Pancreas (tissue), 10 donors: ENCODE results near the gene DGCR2. TPM values are rescaled to one million over a fixed set of nuclear protein-coding genes. Genes with fewer than 3 reads are reported as not detected.
A peak's percentile ranks its signal among the peaks of the same experiment; 100 is the strongest.

Experiments used
- ATAC-seq, 4 donors: fragments of 200-7000 bp; cut with Tn5 transposase; one replicate each; pipeline versions ENCODE4 v1.8.0 to v1.9.1; 2020; ENCODE audit warnings: mild to moderate bottlenecking in 4 of 4, moderate library complexity in 4 of 4
- DNase-seq, 6 donors: peaks; one replicate each; pipeline ENCODE4 v3.0.0-alpha.2; 2020
- FAIRE-seq: peaks from 2 replicates; lab custom pipeline; 2012; peaks lifted over from hg19 to GRCh38; lab: Jason Lieb, UNC
- H3K27ac ChIP-seq, 4 donors: fragments of 200-600 bp; sonication (generic); 1 replicate in 3 of 4; 2 replicates in 1 of 4; pipeline versions ENCODE4 v1.5.0 to v1.8.0; 2020
- H3K27me3 ChIP-seq, 4 donors: fragments of 200-600 bp; one replicate each; pipeline ENCODE4 v1.8.0; 2021
- H3K36me3 ChIP-seq, 3 donors: fragments of 200-600 bp; sonication (generic) in 1 of 3; one replicate each; pipeline versions ENCODE4 v1.5.0 to v1.8.0; 2020 to 2021
- H3K4me1 ChIP-seq, 3 donors: fragments of 200-600 bp; one replicate each; pipeline ENCODE4 v1.8.0; 2021
- H3K4me3 ChIP-seq, 4 donors: fragments of 200-600 bp; sonication (generic) in 2 of 4; one replicate each; pipeline versions ENCODE4 v1.5.0 to v1.8.0; 2020 to 2021
- H3K9me3 ChIP-seq, 4 donors: fragments of 200-600 bp; one replicate each; pipeline ENCODE4 v1.8.0; 2021
- CTCF ChIP-seq, 4 donors: fragments of 200-600 bp; sonication (generic) in 3 of 4; IDR thresholded peaks; one replicate each; pipeline versions ENCODE4 v1.5.0 to v1.8.0; 2021; ENCODE audit warnings: antibody characterized with exemption in 4 of 4
- WGBS, 2 donors: extraction: QIAGEN DNeasy Blood & Tissue Kit; methylation state at CpG; one replicate each; pipeline ENCODE4 v1.1.7; 2013; 5-methylcytosine and 5-hydroxymethylcytosine counted together
- intact Hi-C, 3 donors: fragments of 100-400 bp; cut with DNase I; formaldehyde crosslinking; loops; one replicate each; pipeline versions ENCODE4 v1.11.1 to v1.14.2; 2022
- polyA plus RNA-seq, 2 donors: library from polyadenylated mRNA; stranded (reverse); fragments of 200-250 nt; gene quantifications; one replicate each; pipeline ENCODE4 v1.2.3, GENCODE V29; 2013
- total RNA-seq, 6 donors: library from RNA; stranded (reverse); fragmentation: NEBNext Ultra II Directional in 4 of 6; extraction: Animal tissue kit (Norgen Biotek cat#: 25700) in 4 of 6; gene quantifications; one replicate each; pipeline versions ENCODE4 v1.2.1 to v1.2.4, GENCODE V29; 2021 to 2023
- donor health status: healthy with polysubstance abuse.
- donor health status: DM: no; HTN: no; CAD: no; lungs with moderate emphysema.
- donor health status: DM: no; HTN: no; CAD: no.
- donor health status: control.
- donor health status: control.
- donor health status: Bipolar disorder and iron deficiency.
- donor health status: DM: yes; HTN: yes; CAD: no.
- donor health status: DM: no; HTN: no; CAD: no.
- donor health status: DM: no; HTN: no; CAD: no.
- donor health status: DM: yes; HTN: yes; CAD: no.

DGCR2 gene
- total and polyA plus RNA-seq, 8 donors, result 24.3 to 41.5 (median 30.1) TPM

GRCh38 chr22:19125011-19125410 is 2.8 kb upstream of the DGCR2 start:
- H3K4me1 ChIP-seq, result peaks cover 4 to 14% (median 10%) of the 10 kb centered on the region in 3 donors
- TF ChIP-seq CTCF (IDR thresholded peaks at IDR 0.05), result no peak
- no peak overlapping the region for H3K27ac ChIP-seq
- H3K27me3 ChIP-seq, result no peaks in the 10 kb centered on the region
- no peak overlapping the region for H3K4me3 ChIP-seq
- ATAC-seq (no peak), DNase-seq (no peak), FAIRE-seq (no peak)
- 92 to 97% methylated on average over 11 of the region's 11 CpGs for WGBS, 2 donors
- intact Hi-C loops, result no loop called here
- no peaks in the 10 kb centered on the region for H3K9me3 ChIP-seq
- H3K36me3 ChIP-seq, result no peaks in the 10 kb centered on the region

GRCh38 chr22:19124377-19124776 is 2.2 kb upstream of the DGCR2 start:
- 74 to 85% methylated on average over 4 of the region's 4 CpGs for WGBS, 2 donors
- no peak for ATAC-seq

GRCh38 chr22:19123936-19124335 is 1.7 kb upstream of the DGCR2 start:
- Histone ChIP-seq H3K4me1 (peaks cover 12 to 24% (median 13%) of the 10 kb centered on the region in 3 donors), H3K27ac (no peak overlapping the region), H3K4me3 (no peak overlapping the region), H3K9me3 (no peaks in the 10 kb centered on the region), H3K27me3 (no peaks in the 10 kb centered on the region), H3K36me3 (no peaks in the 10 kb centered on the region)
- FAIRE-seq (no peak), DNase-seq (no peak), ATAC-seq (no peak)
- intact Hi-C loops, result no loop called here
- TF ChIP-seq CTCF (IDR thresholded peaks at IDR 0.05), result no peak
- 85 to 92% methylated on average over 4 of the region's 4 CpGs for WGBS, 2 donors

More at GRCh38 chr22:19124377-19124776, 2.2 kb upstream of the DGCR2 start:
- Histone ChIP-seq H3K36me3 (no peaks in the 10 kb centered on the region), H3K9me3 (no peaks in the 10 kb centered on the region), H3K4me1 (peaks cover 8 to 20% (median 13%) of the 10 kb centered on the region in 3 donors), H3K27me3 (no peaks in the 10 kb centered on the region), H3K27ac (no peak overlapping the region), H3K4me3 (no peak overlapping the region)
- intact Hi-C loops, result no loop called here
- no peak for FAIRE-seq
- TF ChIP-seq CTCF (IDR thresholded peaks at IDR 0.05), result no peak
- no peak for DNase-seq

GRCh38 chr22:19122752-19123492 is 710 bp upstream of the DGCR2 start:
- FAIRE-seq, result no peak
- intact Hi-C loops, result no loop called here
- no peak for TF ChIP-seq CTCF (IDR thresholded peaks at IDR 0.05)
- Histone ChIP-seq H3K27ac (peak overlapping the region in 3 of 4 donors; percentile 36 to 96 (median 95)), H3K4me1 (peaks cover 13 to 32% (median 19%) of the 10 kb centered on the region in 3 donors), H3K9me3 (no peaks in the 10 kb centered on the region), H3K27me3 (no peaks in the 10 kb centered on the region), H3K4me3 (peak overlapping the region; percentile 21 to 89 (median 52)), H3K36me3 (no peaks in the 10 kb centered on the region)
- DNase-seq, result peak in 1 of 6 donors; percentile 59
- ATAC-seq, result peak in 3 of 4 donors; percentile 23 to 36 (median 25)
- WGBS, 2 donors, result 15 to 17% methylated on average over 27 of the region's 27 CpGs

- H3K9me3 ChIP-seq, result no peaks in the 10 kb centered on the region
- H3K4me1 ChIP-seq, result peaks cover 13 to 44% (median 30%) of the 10 kb centered on the region in 3 donors
- peak overlapping the region; percentile 90 to 96 (median 94) for H3K27ac ChIP-seq
- no peaks in the 10 kb centered on the region for H3K36me3 ChIP-seq
- TF ChIP-seq CTCF (IDR thresholded peaks at IDR 0.05), result no peak
- 0 to 1% methylated on average over 26 to 47 of the region's 47 CpGs for WGBS, 2 donors
- DNase-seq (peak; percentile 67 to 91 (median 77)), FAIRE-seq (no peak), ATAC-seq (peak; percentile 49 to 62 (median 61))
- intact Hi-C loops, result no loop called here
- H3K27me3 ChIP-seq, result no peaks in the 10 kb centered on the region
- peak overlapping the region; percentile 65 to 89 (median 82) for H3K4me3 ChIP-seq
Measured at GRCh38 chr22:19121631-19122142, 525 bp downstream of the DGCR2 start.
